Smooth muscle cell (in vitro differentiated cells): ENCODE results near the gene PIANP. TPM values are rescaled to one million over a fixed set of nuclear protein-coding genes. Genes with fewer than 3 reads are reported as not detected.

ENCODE experiments used
- DNase-seq: peaks from one replicate; lab custom pipeline; 2025; ENCODE audit not compliant: unreplicated experiment; lab: John Stamatoyannopoulos, UW
- H2AFZ ChIP-seq: fragments of 200-600 bp; sonication (generic); 2 replicates; pipeline ENCODE4 v1.6.0; 2016; ENCODE audit warnings: antibody characterized with exemption, low read depth, mild to moderate bottlenecking
- H3F3A ChIP-seq: fragments of 200-600 bp; sonication (generic); 2 replicates; pipeline ENCODE4 v1.6.0; 2017; ENCODE audit warnings: antibody characterized with exemption, low read depth
- H3K27ac ChIP-seq: fragments of 200-600 bp; sonication (generic); 2 replicates; pipeline ENCODE4 v1.5.1; 2016; ENCODE audit warnings: low read depth, mild to moderate bottlenecking
- H3K27me3 ChIP-seq: fragments of 200-600 bp; sonication (generic); 2 replicates; pipeline ENCODE4 v1.6.1; 2016; ENCODE audit warnings: low read depth, mild to moderate bottlenecking
- H3K36me3 ChIP-seq: fragments of 200-600 bp; sonication (generic); 2 replicates; pipeline ENCODE4 v1.5.1; 2016; ENCODE audit warnings: low read depth
- H3K4me1 ChIP-seq: fragments of 200-600 bp; sonication (generic); 2 replicates; pipeline ENCODE4 v1.5.1; 2016; ENCODE audit warnings: low read depth
- H3K4me2 ChIP-seq: fragments of 200-600 bp; sonication (generic); 2 replicates; pipeline ENCODE4 v1.6.0; 2016; ENCODE audit warnings: mild to moderate bottlenecking
- H3K4me3 ChIP-seq: fragments of 200-600 bp; sonication (generic); 2 replicates; pipeline ENCODE4 v1.5.1; 2016; ENCODE audit warnings: mild to moderate bottlenecking
- H3K79me2 ChIP-seq: fragments of 200-600 bp; sonication (generic); 2 replicates; pipeline ENCODE4 v1.6.0; 2016; ENCODE audit warnings: low read depth, mild to moderate bottlenecking
- H3K9ac ChIP-seq: fragments of 200-600 bp; sonication (generic); 2 replicates; pipeline ENCODE4 v1.6.0; 2016; ENCODE audit warnings: low read depth
- H3K9me3 ChIP-seq: fragments of 200-600 bp; sonication (generic); replicated peaks from 2 replicates; pipeline ENCODE4 v1.5.1; 2016; ENCODE audit warnings: low read depth
- H4K20me1 ChIP-seq: fragments of 200-600 bp; sonication (generic); 2 replicates; pipeline ENCODE4 v1.6.0; 2016; ENCODE audit warnings: low read depth
- WGBS: methylation state at CpG from one replicate; pipeline ENCODE4 v1.1.7; 2016; ENCODE audit warnings: low lambda C conversion rate; 5-methylcytosine and 5-hydroxymethylcytosine counted together
- polyA plus RNA-seq: library from polyadenylated mRNA; unstranded; fragments of >200 nt; fragmentation: Nextera tagmentation; extraction: Ambion mirVana; gene quantifications from 2 replicates; pipeline ENCODE4 v1.2.1, GENCODE V29; 2016
- total RNA-seq: library from RNA; depleted of rRNA; stranded (reverse); fragments of >200 nt; gene quantifications from 2 replicates; pipeline ENCODE4 v1.2.3, GENCODE V29; 2014
- TF ChIP-seq, protein P1 (sequence below): fragments of 200-600 bp; sonication (generic); IDR thresholded peaks from 2 replicates; pipeline ENCODE4 v1.5.1; 2017; ENCODE audit warnings: borderline replicate concordance, mild to moderate bottlenecking, antibody characterized with exemption; ENCODE audit not compliant: insufficient read depth, poor library complexity, severe bottlenecking

PIANP gene
- total and polyA plus RNA-seq, 2 experiments from 2014 or later, result 3.8 TPM; not detected in 1

- Histone ChIP-seq H3K4me2 (no peak overlapping the region), H3K27me3 (no peaks in the 10 kb centered on the region), H2AFZ (no peak overlapping the region), H3K4me1 (no peaks in the 10 kb centered on the region), H3K9ac (no peak overlapping the region), H3K36me3 (no peaks in the 10 kb centered on the region), H3K9me3 (no peaks in the 10 kb centered on the region), H3F3A (no peaks in the 10 kb centered on the region), H3K79me2 (no peaks in the 10 kb centered on the region), H3K4me3 (no peak overlapping the region), H3K27ac (no peak overlapping the region), H4K20me1 (no peaks in the 10 kb centered on the region)
- 97% methylated on average over 5 of the region's 5 CpGs for WGBS
- DNase-seq, result no peak
- TF ChIP-seq, protein P1, sequence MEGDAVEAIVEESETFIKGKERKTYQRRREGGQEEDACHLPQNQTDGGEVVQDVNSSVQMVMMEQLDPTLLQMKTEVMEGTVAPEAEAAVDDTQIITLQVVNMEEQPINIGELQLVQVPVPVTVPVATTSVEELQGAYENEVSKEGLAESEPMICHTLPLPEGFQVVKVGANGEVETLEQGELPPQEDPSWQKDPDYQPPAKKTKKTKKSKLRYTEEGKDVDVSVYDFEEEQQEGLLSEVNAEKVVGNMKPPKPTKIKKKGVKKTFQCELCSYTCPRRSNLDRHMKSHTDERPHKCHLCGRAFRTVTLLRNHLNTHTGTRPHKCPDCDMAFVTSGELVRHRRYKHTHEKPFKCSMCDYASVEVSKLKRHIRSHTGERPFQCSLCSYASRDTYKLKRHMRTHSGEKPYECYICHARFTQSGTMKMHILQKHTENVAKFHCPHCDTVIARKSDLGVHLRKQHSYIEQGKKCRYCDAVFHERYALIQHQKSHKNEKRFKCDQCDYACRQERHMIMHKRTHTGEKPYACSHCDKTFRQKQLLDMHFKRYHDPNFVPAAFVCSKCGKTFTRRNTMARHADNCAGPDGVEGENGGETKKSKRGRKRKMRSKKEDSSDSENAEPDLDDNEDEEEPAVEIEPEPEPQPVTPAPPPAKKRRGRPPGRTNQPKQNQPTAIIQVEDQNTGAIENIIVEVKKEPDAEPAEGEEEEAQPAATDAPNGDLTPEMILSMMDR, result no peak
Observed at GRCh38 chr12:6653987-6654386, 46.6 kb downstream of the PIANP start.

GRCh38 chr12:6653342-6653741 is 47.3 kb downstream of the PIANP start:
- H3K9me3 ChIP-seq, result no peaks in the 10 kb centered on the region
- no peak overlapping the region for H3K9ac ChIP-seq
- H3K4me1 ChIP-seq, result no peaks in the 10 kb centered on the region
- H3K4me3 ChIP-seq, result no peak overlapping the region
- no peaks in the 10 kb centered on the region for H3K79me2 ChIP-seq
- H3K4me2 ChIP-seq, result no peak overlapping the region
- no peaks in the 10 kb centered on the region for H3K36me3 ChIP-seq
- DNase-seq, result no peak
- TF ChIP-seq, protein P1, result no peak
- H2AFZ ChIP-seq, result no peak overlapping the region
- H4K20me1 ChIP-seq, result no peaks in the 10 kb centered on the region
- WGBS, result 100% methylated on average over 1 of the region's 1 CpG
- no peak overlapping the region for H3K27ac ChIP-seq
- no peaks in the 10 kb centered on the region for H3F3A ChIP-seq
- no peaks in the 10 kb centered on the region for H3K27me3 ChIP-seq

DNA sequence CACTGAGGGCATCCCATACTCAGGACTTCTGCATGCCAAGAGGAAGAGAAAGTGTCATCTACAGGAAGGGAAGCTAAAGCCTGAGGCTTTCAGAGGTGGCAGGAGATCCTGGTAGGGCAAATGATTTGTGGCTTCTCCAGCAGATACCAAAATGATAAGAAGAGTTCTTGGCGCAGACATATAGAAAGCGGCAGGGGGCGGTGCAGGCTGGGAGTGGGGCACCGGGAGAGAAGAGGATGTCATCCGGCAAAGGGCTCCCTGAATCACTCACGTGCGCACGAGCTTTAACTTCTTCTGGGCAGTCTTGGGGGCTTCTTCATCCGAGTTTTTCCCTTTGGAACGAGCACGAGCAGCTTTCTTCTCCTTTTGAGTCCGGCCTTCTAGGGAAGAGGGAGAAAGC is 48.2 kb downstream of the PIANP start:
- Histone ChIP-seq H3K9ac (no peak overlapping the region), H3K36me3 (no peaks in the 10 kb centered on the region), H3K27ac (no peak overlapping the region), H2AFZ (no peak overlapping the region), H4K20me1 (no peaks in the 10 kb centered on the region), H3K4me2 (no peak overlapping the region), H3K4me1 (no peaks in the 10 kb centered on the region), H3K4me3 (no peak overlapping the region), H3K9me3 (no peaks in the 10 kb centered on the region), H3K79me2 (no peaks in the 10 kb centered on the region), H3K27me3 (no peaks in the 10 kb centered on the region), H3F3A (no peaks in the 10 kb centered on the region)
- TF ChIP-seq, protein P1, result no peak
- WGBS, result 89% methylated on average over 12 of the region's 12 CpGs
- no peak for DNase-seq

- 98% methylated on average over 8 of the region's 8 CpGs for WGBS
- Histone ChIP-seq H2AFZ (no peak overlapping the region), H3K4me1 (no peaks in the 10 kb centered on the region), H3K27ac (no peak overlapping the region), H3K27me3 (no peaks in the 10 kb centered on the region), H3K4me3 (no peak overlapping the region), H3K79me2 (no peaks in the 10 kb centered on the region), H3K9ac (no peak overlapping the region), H4K20me1 (no peaks in the 10 kb centered on the region), H3K4me2 (no peak overlapping the region), H3F3A (no peaks in the 10 kb centered on the region), H3K9me3 (no peaks in the 10 kb centered on the region), H3K36me3 (no peaks in the 10 kb centered on the region)
- DNase-seq, result no peak
- TF ChIP-seq, protein P1, result no peak
Observed at GRCh38 chr12:6650832-6651231, 49.8 kb downstream of the PIANP start.
